ENCODE data around the gene GPSM3. TPM values are rescaled to one million over a fixed set of nuclear protein-coding genes. Genes with fewer than 3 reads are reported as not detected.
A peak's percentile ranks its signal among the peaks of the same experiment; 100 is the strongest.

GPSM3 gene
- total and polyA plus RNA-seq, 2 of the 13 experiments (the other 11 are each of a cell fraction or from before 2014, with no cell fraction given): 0.18 to 6.2 TPM

GRCh38 chr6:32177788-32178546, 14.5 kb downstream of the GPSM3 start, which contains the start of gene RNF5 (continued):
- no peak for TF ChIP-seq IRF9 (CRISPR knock-in tag; IDR thresholded peaks at IDR 0.05; ENCODE audit: borderline replicate concordance)
- TF ChIP-seq ZNF10 (CRISPR knock-in tag; IDR thresholded peaks at IDR 0.05; ENCODE audit: borderline replicate concordance, low read depth): no peak
- TF ChIP-seq CBX1 (IDR thresholded peaks at IDR 0.05; ENCODE audit: low read depth): no peak
- TF ChIP-seq ZNF572 (CRISPR knock-in tag; IDR thresholded peaks at IDR 0.05): no peak
- no peak for TF ChIP-seq ZNF784 (CRISPR knock-in tag; IDR thresholded peaks at IDR 0.05; ENCODE audit: borderline replicate concordance)
- 0 out of 2 replicates have a peak, but pooled peaks have one; percentile 27 for TF ChIP-seq FOXC1 (CRISPR knock-in tag; IDR thresholded peaks at IDR 0.05; ENCODE audit: borderline replicate concordance)
- TF ChIP-seq ZNF317 (CRISPR knock-in tag; IDR thresholded peaks at IDR 0.05): no peak
- TF ChIP-seq TCF12 (IDR thresholded peaks at IDR 0.05): no peak
- TF ChIP-seq TCF12 (CRISPR knock-in tag; IDR thresholded peaks at IDR 0.05): no peak
- peak; percentile 34; the same call in 1 of the 2 replicates for TF ChIP-seq E2F1 (CRISPR knock-in tag; IDR thresholded peaks at IDR 0.05)
- TF ChIP-seq ZBTB34 (CRISPR knock-in tag; IDR thresholded peaks at IDR 0.05): no peak
- no peak for TF ChIP-seq E2F5 (CRISPR knock-in tag; conservative IDR thresholded peaks at IDR 0.05)
- peak; percentile 98 for TF ChIP-seq CEBPZ (IDR thresholded peaks at IDR 0.05; ENCODE audit: low read length)
- TF ChIP-seq ZNF780A (CRISPR knock-in tag; IDR thresholded peaks at IDR 0.05): no peak
- no peak for TF ChIP-seq DNMT1 (CRISPR knock-in tag; IDR thresholded peaks at IDR 0.05)
- no peak for TF ChIP-seq ZSCAN12 (CRISPR knock-in tag; IDR thresholded peaks at IDR 0.05)
- 0 out of 2 replicates have a peak, but pooled peaks have one; percentile 5 for TF ChIP-seq DR1 (CRISPR knock-in tag; IDR thresholded peaks at IDR 0.05)
- no peak for TF ChIP-seq ZNF670 (CRISPR knock-in tag; IDR thresholded peaks at IDR 0.05; ENCODE audit: borderline replicate concordance)
- no peak for TF ChIP-seq ZNF253 (CRISPR knock-in tag; IDR thresholded peaks at IDR 0.05; ENCODE audit: borderline replicate concordance)
- TF ChIP-seq ADNP (CRISPR knock-in tag; IDR thresholded peaks at IDR 0.05): no peak
- TF ChIP-seq KLF13 (CRISPR knock-in tag; IDR thresholded peaks at IDR 0.05): no peak
